Neural cell (in vitro differentiated cells): Measurements from ENCODE around the gene COQ4. TPM values are rescaled to one million over a fixed set of nuclear protein-coding genes. Genes with fewer than 3 reads are reported as not detected.

Experiments
- H2AFZ ChIP-seq: fragments of 200-600, 300-800 bp; sonication (generic), shearing (Covaris generic); 2 replicates; pipeline ENCODE4 v1.6.0; 2014; ENCODE audit warnings: low read depth, mild to moderate bottlenecking, antibody characterized with exemption, low read length, moderate library complexity
- H3F3A ChIP-seq: fragments of 200-600 bp; shearing (Covaris generic); 2 replicates; pipeline ENCODE4 v1.6.1; 2016; ENCODE audit warnings: mild to moderate bottlenecking, moderate library complexity, mixed read lengths, antibody characterized with exemption, low read length; ENCODE audit not compliant: insufficient read depth, poor library complexity, severe bottlenecking
- H3K27ac ChIP-seq: fragments of 200-600, 300-800 bp; sonication (generic), shearing (Covaris generic); 2 replicates; pipeline ENCODE4 v1.5.1; 2014; ENCODE audit warnings: mild to moderate bottlenecking, low read length, moderate library complexity
- H3K27me3 ChIP-seq: fragments of 300-800, 200-600 bp; sonication (generic), shearing (Covaris generic); 2 replicates; pipeline ENCODE4 v1.6.0; 2014; ENCODE audit warnings: mild to moderate bottlenecking, low read depth, low read length, moderate library complexity; ENCODE audit not compliant: insufficient read depth
- H3K36me3 ChIP-seq: fragments of 300-800, 200-600 bp; sonication (generic), shearing (Covaris generic); 2 replicates; pipeline ENCODE4 v1.5.1; 2014; ENCODE audit warnings: mild to moderate bottlenecking, antibody characterized with exemption, low read length, moderate library complexity; ENCODE audit not compliant: insufficient read depth
- H3K4me2 ChIP-seq: fragments of 300-800, 200-600 bp; sonication (generic), shearing (Covaris generic); 2 replicates; pipeline ENCODE4 v1.6.0; 2014; ENCODE audit warnings: mild to moderate bottlenecking, low read length
- H3K4me3 ChIP-seq: fragments of 300-800, 200-600 bp; sonication (generic), shearing (Covaris generic); 2 replicates; pipeline ENCODE4 v1.5.1; 2014; ENCODE audit warnings: mild to moderate bottlenecking, low read length, moderate library complexity
- H3K79me2 ChIP-seq: fragments of 200-600 bp; shearing (Covaris generic); replicated peaks from 2 replicates; pipeline ENCODE4 v1.6.0; 2014; ENCODE audit warnings: mild to moderate bottlenecking, low read length, moderate library complexity; ENCODE audit not compliant: insufficient read depth
- H3K9ac ChIP-seq: fragments of 300-800, 200-600 bp; sonication (generic), shearing (Covaris generic); 2 replicates; pipeline ENCODE4 v1.6.1; 2016; ENCODE audit warnings: mild to moderate bottlenecking, low read length, mixed read lengths
- H3K9me2 ChIP-seq: fragments of 200-600 bp; shearing (Covaris generic); 2 replicates; pipeline ENCODE4 v1.6.1; 2016; ENCODE audit warnings: mild to moderate bottlenecking, low read length, mixed read lengths; ENCODE audit not compliant: insufficient read depth
- H3K9me3 ChIP-seq: fragments of 200-600, 300-800 bp; sonication (generic), shearing (Covaris generic); 2 replicates; pipeline ENCODE4 v1.6.1; 2016; ENCODE audit warnings: mild to moderate bottlenecking, mixed run types, low read length, moderate library complexity, mixed read lengths
- H4K20me1 ChIP-seq: fragments of 200-600 bp; shearing (Covaris generic); 2 replicates; pipeline ENCODE4 v1.6.1; 2016; ENCODE audit warnings: mild to moderate bottlenecking, mixed run types; ENCODE audit not compliant: insufficient read depth
- EP300 ChIP-seq: fragments of 450-650 bp; conservative IDR thresholded peaks from 2 replicates; pipeline ENCODE4 v1.6.1; 2014; ENCODE audit warnings: antibody characterized with exemption, mild to moderate bottlenecking, moderate library complexity; ENCODE audit not compliant: poor library complexity, severe bottlenecking
- EZH2 ChIP-seq: fragments of 200-600, 300-800 bp; shearing (Covaris generic), sonication (generic); IDR thresholded peaks from 2 replicates; pipeline ENCODE4 v1.6.1; 2014; ENCODE audit warnings: antibody characterized with exemption, low read length, borderline replicate concordance, mild to moderate bottlenecking; ENCODE audit not compliant: insufficient read depth, poor library complexity, severe bottlenecking
- MXI1 ChIP-seq: fragments of 450-650 bp; conservative IDR thresholded peaks from 2 replicates; pipeline ENCODE4 v1.6.1; 2014; ENCODE audit warnings: antibody characterized with exemption, mild to moderate bottlenecking; ENCODE audit not compliant: poor library complexity, severe bottlenecking
- POLR2AphosphoS5 ChIP-seq: IDR thresholded peaks from 2 replicates; pipeline ENCODE4 v1.6.1; 2012
- RAD21 ChIP-seq: fragments of 450-650 bp; conservative IDR thresholded peaks from 2 replicates; pipeline ENCODE4 v1.6.1; 2014; ENCODE audit warnings: antibody characterized with exemption, mild to moderate bottlenecking, moderate library complexity
- SMC3 ChIP-seq: fragments of 450-650 bp; conservative IDR thresholded peaks from 2 replicates; pipeline ENCODE4 v1.6.1; 2014; ENCODE audit warnings: antibody characterized with exemption, mild to moderate bottlenecking, moderate library complexity; ENCODE audit not compliant: poor library complexity
- TAF1 ChIP-seq: IDR thresholded peaks from 2 replicates; pipeline ENCODE4 v1.6.1; 2012; ENCODE audit warnings: low read depth
- polyA plus RNA-seq: library from polyadenylated mRNA; depleted of rRNA; stranded (reverse); fragments of >200 nt; gene quantifications from 2 replicates; pipeline ENCODE4 v1.2.3, GENCODE V29; 2014
- TF ChIP-seq, protein P1 (sequence below): IDR thresholded peaks from 2 replicates; pipeline ENCODE4 v1.6.1; 2012; ENCODE audit warnings: borderline replicate concordance
- TF ChIP-seq, protein P2 (sequence below): fragments of 450-650 bp; IDR thresholded peaks from 2 replicates; pipeline ENCODE4 v1.5.1; 2014; ENCODE audit warnings: antibody characterized with exemption, mild to moderate bottlenecking, moderate library complexity; ENCODE audit not compliant: poor library complexity, severe bottlenecking

The COQ4 gene
- polyA plus RNA-seq, 1 donor from 2014 or later: 108 TPM

DNA sequence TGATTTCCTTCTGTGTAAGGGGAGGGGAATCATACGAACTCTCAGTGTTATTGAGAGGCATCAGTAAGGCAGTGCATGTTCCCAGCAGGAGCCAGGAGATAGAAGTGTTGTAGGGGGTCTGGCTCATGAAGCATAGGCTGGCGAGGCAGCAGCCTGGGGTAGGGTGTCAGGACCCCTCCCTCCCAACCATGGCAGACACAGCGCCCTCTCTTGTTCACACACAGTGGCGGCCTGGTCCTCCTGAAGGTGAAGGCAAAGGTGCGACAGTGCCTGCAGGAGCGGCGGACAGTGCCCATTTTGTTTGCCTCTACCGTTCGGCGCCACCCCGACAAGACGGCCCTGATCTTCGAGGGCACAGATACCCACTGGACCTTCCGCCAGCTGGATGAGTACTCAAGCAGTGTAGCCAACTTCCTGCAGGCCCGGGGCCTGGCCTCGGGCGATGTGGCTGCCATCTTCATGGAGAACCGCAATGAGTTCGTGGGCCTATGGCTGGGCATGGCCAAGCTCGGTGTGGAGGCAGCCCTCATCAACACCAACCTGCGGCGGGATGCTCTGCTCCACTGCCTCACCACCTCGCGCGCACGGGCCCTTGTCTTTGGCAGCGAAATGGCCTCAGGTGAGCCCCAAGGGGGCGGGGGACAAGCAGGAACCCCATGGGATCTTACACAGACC is 22.4 kb downstream of the COQ4 start:
- H3K79me2 ChIP-seq: no peaks in the 10 kb centered on the region
- H2AFZ ChIP-seq: no peak overlapping the region
- no peaks in the 10 kb centered on the region for H3K9me2 ChIP-seq
- peaks cover 5% of the 10 kb centered on the region for H3K36me3 ChIP-seq
- H4K20me1 ChIP-seq: no peaks in the 10 kb centered on the region
- H3K9ac ChIP-seq: no peak overlapping the region
- TF ChIP-seq TAF1 (no peak), SMC3 (no peak), EP300 (no peak), MXI1 (no peak), POLR2AphosphoS5 (no peak), EZH2 (no peak), RAD21 (no peak)
- TF ChIP-seq, protein P1, sequence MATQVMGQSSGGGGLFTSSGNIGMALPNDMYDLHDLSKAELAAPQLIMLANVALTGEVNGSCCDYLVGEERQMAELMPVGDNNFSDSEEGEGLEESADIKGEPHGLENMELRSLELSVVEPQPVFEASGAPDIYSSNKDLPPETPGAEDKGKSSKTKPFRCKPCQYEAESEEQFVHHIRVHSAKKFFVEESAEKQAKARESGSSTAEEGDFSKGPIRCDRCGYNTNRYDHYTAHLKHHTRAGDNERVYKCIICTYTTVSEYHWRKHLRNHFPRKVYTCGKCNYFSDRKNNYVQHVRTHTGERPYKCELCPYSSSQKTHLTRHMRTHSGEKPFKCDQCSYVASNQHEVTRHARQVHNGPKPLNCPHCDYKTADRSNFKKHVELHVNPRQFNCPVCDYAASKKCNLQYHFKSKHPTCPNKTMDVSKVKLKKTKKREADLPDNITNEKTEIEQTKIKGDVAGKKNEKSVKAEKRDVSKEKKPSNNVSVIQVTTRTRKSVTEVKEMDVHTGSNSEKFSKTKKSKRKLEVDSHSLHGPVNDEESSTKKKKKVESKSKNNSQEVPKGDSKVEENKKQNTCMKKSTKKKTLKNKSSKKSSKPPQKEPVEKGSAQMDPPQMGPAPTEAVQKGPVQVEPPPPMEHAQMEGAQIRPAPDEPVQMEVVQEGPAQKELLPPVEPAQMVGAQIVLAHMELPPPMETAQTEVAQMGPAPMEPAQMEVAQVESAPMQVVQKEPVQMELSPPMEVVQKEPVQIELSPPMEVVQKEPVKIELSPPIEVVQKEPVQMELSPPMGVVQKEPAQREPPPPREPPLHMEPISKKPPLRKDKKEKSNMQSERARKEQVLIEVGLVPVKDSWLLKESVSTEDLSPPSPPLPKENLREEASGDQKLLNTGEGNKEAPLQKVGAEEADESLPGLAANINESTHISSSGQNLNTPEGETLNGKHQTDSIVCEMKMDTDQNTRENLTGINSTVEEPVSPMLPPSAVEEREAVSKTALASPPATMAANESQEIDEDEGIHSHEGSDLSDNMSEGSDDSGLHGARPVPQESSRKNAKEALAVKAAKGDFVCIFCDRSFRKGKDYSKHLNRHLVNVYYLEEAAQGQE: no peak
- TF ChIP-seq, protein P2, sequence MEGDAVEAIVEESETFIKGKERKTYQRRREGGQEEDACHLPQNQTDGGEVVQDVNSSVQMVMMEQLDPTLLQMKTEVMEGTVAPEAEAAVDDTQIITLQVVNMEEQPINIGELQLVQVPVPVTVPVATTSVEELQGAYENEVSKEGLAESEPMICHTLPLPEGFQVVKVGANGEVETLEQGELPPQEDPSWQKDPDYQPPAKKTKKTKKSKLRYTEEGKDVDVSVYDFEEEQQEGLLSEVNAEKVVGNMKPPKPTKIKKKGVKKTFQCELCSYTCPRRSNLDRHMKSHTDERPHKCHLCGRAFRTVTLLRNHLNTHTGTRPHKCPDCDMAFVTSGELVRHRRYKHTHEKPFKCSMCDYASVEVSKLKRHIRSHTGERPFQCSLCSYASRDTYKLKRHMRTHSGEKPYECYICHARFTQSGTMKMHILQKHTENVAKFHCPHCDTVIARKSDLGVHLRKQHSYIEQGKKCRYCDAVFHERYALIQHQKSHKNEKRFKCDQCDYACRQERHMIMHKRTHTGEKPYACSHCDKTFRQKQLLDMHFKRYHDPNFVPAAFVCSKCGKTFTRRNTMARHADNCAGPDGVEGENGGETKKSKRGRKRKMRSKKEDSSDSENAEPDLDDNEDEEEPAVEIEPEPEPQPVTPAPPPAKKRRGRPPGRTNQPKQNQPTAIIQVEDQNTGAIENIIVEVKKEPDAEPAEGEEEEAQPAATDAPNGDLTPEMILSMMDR: no peak
- H3K4me3 ChIP-seq: no peak overlapping the region
- no peaks in the 10 kb centered on the region for H3F3A ChIP-seq
- H3K27ac ChIP-seq: no peak overlapping the region
- H3K27me3 ChIP-seq: no peaks in the 10 kb centered on the region
- H3K4me2 ChIP-seq: no peak overlapping the region
- no peaks in the 10 kb centered on the region for H3K9me3 ChIP-seq

DNA sequence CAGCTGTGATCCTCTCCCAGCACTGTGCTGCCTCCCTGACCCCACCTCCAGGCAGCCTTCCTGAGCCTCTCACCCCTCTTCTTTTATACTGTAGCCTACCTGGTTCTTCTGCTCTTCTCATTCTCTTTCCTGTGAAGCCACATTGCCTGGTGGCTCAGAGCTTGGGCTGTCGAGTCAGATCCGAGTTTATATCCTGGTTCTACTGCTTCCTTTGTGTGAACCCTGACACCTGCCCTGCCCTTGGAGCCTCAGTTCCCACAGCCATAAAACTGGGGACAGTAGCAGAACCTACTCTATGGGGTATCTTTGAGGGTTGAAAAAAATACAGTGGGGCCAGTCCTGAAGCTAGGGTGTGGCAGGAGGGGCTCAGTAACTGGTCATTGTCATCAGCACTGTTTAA is 26.5 kb downstream of the COQ4 start:
- peaks cover 9% of the 10 kb centered on the region for H3K36me3 ChIP-seq
- TF ChIP-seq, protein P2: no peak
- no peak for TF ChIP-seq EP300
- no peak for TF ChIP-seq MXI1
- no peak for TF ChIP-seq POLR2AphosphoS5
- TF ChIP-seq TAF1: no peak
- no peak for TF ChIP-seq SMC3
- TF ChIP-seq, protein P1: no peak
- TF ChIP-seq RAD21: no peak
- TF ChIP-seq EZH2: no peak

More for the DNA sequence above, 26.5 kb downstream of the COQ4 start:
- Histone ChIP-seq H3K9me3 (no peaks in the 10 kb centered on the region), H3K9me2 (no peaks in the 10 kb centered on the region), H3F3A (no peaks in the 10 kb centered on the region), H3K79me2 (no peaks in the 10 kb centered on the region), H2AFZ (no peak overlapping the region), H3K27me3 (no peaks in the 10 kb centered on the region), H4K20me1 (no peaks in the 10 kb centered on the region), H3K4me3 (no peak overlapping the region), H3K4me2 (no peak overlapping the region), H3K27ac (no peak overlapping the region), H3K9ac (no peak overlapping the region)
